ENCODE results near the gene PDE6H.

The PDE6H gene

DNA sequence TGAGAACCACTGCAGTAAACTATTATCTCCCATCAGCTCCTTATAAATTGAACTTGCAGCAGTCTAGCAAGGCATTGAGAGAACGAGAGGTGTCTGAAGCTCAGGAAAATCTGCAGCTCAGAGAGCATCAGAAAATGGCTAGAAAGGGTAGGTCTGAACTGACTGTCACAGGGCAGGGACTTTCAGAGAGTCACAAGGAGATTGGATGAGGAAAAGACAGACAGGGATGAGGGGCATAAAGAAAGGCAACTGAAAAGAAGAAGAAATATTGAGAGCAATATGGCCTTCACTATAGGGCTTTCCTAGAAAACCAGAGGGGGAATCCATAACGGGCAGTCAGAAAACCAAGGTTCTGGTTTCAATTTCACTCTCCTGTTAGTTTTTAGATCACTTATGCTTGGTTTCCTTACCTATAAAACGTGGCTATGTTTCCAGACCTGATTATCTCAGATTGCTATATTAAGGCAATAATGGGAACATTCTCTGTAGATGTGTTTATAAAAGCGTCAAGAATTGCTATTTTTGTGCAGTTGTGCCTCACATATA is 40.9 kb downstream of the PDE6H start:
- DNase-seq (ENCODE audit: low read depth, low spot score): no peak
- in situ Hi-C loops (cut with HindIII; ENCODE audit: low sequenced_read_pairs): no loop called here
- TF ChIP-seq, protein P1, sequence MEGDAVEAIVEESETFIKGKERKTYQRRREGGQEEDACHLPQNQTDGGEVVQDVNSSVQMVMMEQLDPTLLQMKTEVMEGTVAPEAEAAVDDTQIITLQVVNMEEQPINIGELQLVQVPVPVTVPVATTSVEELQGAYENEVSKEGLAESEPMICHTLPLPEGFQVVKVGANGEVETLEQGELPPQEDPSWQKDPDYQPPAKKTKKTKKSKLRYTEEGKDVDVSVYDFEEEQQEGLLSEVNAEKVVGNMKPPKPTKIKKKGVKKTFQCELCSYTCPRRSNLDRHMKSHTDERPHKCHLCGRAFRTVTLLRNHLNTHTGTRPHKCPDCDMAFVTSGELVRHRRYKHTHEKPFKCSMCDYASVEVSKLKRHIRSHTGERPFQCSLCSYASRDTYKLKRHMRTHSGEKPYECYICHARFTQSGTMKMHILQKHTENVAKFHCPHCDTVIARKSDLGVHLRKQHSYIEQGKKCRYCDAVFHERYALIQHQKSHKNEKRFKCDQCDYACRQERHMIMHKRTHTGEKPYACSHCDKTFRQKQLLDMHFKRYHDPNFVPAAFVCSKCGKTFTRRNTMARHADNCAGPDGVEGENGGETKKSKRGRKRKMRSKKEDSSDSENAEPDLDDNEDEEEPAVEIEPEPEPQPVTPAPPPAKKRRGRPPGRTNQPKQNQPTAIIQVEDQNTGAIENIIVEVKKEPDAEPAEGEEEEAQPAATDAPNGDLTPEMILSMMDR (IDR thresholded peaks at IDR 0.05; ENCODE audit: low read depth, low read length): no peak
- no peak overlapping the region for H3K4me3 ChIP-seq (ENCODE audit: low read depth, low read length)

DNA sequence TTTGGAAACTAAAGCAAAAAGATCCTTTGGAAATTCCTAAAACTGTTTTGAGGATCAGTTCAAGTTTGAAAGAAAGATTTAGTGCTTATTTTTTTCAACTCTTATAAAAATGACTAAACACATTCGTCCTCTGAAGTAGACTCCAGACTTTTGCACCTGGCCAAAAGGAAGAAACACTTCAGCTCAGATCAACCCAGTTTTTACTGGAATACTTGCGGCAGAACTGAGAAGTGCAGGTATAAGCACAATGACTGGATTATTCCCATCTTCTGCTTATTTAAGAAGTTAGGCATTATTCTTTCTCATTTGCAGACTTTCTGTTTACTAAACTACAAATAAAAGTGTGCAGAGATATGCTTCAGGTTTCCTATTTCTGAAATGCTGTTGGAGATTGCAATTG is 41.9 kb downstream of the PDE6H start:
- no peak overlapping the region for H3K4me3 ChIP-seq (ENCODE audit: low read depth, low read length)
- TF ChIP-seq, protein P1 (IDR thresholded peaks at IDR 0.05; ENCODE audit: low read depth, low read length): no peak
- in situ Hi-C loops (cut with HindIII; ENCODE audit: low sequenced_read_pairs): no loop called here
- no peak for DNase-seq (ENCODE audit: low read depth, low spot score)

DNA sequence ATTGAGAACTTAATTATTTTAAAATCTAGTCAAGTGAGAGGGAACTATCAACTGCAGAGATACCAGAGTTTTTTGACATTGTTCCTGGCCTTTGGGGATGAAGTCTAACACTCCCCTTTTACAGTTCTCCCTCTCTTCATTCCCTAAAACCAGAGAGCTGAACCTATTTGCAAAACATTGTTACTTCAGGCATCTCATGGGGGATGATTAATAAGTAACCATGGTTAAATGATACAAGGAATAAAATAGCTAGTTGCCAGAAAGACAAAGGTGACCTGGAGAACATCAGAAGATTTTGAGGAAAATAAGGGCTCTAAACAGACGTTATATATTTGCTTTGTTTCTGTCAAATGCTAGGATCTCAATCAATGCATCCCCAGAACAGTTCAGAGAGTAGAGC is 42.3 kb downstream of the PDE6H start:
- H3K4me3 ChIP-seq (ENCODE audit: low read depth, low read length): no peak overlapping the region
- TF ChIP-seq, protein P1 (IDR thresholded peaks at IDR 0.05; ENCODE audit: low read depth, low read length): no peak
- in situ Hi-C loops (cut with HindIII; ENCODE audit: low sequenced_read_pairs): no loop called here
- DNase-seq (ENCODE audit: low read depth, low spot score): no peak

DNA sequence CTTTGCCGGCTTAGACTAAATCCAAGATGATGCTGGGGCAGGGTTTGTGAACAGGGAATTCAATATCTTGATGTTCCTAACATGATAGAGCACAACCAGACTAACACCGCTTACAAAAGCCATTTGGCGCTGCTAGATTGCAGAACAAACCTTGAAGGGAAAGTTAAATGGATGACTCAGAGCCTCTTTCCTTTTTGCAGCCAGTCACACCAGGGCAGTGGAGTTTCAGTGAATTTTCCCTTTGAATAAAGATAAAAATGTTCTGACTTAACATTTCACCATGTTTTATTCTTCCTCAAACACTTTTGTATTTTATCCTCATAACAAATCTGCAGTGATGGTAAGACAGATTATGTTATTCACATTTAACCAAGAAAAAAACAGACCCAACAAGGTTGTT is 47.3 kb downstream of the PDE6H start:
- no peak overlapping the region for H3K4me3 ChIP-seq (ENCODE audit: low read depth, low read length)
- TF ChIP-seq, protein P1 (IDR thresholded peaks at IDR 0.05; ENCODE audit: low read depth, low read length): no peak
- DNase-seq (ENCODE audit: low read depth, low spot score): no peak
- in situ Hi-C loops (cut with HindIII; ENCODE audit: low sequenced_read_pairs): no loop called here

Measured in astrocyte of the spinal cord (primary cell).